AG09319 (cell line): ENCODE results near the gene CST2.

ENCODE experiments used
- DNase-seq: peaks from one replicate; pipeline ENCODE4 v3.0.0-alpha.2; 2010; ENCODE audit warnings: low read depth; ENCODE audit errors: extremely low read depth
- TF ChIP-seq, protein P1 (sequence below): IDR thresholded peaks from 2 replicates; pipeline ENCODE4 v1.5.1; 2011; ENCODE audit warnings: low read depth, mild to moderate bottlenecking, inconsistent platforms, low read length, moderate library complexity

The CST2 gene

DNA sequence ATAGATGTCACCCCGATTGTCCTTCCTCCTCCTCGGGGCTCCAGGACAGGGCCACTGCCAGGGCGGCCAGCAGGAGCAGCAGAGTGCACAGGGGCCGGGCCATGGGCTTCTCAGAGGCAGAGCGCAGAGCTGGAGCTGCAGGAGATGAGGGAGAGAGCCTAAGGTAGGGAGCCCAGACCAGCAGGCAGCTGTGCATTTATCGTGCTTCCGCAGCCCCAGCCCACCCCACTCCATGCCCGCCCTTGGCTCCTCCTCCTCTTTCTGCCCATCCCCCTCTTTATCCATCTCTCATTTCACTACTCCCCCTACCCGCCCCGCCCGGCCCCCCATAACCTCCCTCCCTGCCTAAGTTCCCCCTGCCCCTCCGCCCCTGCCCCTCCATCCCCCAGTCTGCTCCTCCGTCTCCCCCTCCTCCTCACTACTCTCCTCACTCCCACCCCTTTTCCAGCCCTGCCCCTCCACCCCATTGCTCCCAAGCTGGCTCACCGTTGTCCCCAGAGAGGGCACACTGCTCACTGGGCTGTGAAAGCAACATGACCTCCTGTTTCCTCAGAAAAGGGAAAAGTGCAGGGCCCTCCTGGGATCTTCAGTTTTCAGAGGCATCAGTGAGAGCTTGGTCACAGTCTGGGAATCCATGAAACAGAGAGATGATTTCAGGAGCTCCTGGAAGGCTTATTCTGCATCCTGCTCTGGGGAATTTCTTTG, 50.3 kb downstream of the CST2 start:
- TF ChIP-seq, protein P1, sequence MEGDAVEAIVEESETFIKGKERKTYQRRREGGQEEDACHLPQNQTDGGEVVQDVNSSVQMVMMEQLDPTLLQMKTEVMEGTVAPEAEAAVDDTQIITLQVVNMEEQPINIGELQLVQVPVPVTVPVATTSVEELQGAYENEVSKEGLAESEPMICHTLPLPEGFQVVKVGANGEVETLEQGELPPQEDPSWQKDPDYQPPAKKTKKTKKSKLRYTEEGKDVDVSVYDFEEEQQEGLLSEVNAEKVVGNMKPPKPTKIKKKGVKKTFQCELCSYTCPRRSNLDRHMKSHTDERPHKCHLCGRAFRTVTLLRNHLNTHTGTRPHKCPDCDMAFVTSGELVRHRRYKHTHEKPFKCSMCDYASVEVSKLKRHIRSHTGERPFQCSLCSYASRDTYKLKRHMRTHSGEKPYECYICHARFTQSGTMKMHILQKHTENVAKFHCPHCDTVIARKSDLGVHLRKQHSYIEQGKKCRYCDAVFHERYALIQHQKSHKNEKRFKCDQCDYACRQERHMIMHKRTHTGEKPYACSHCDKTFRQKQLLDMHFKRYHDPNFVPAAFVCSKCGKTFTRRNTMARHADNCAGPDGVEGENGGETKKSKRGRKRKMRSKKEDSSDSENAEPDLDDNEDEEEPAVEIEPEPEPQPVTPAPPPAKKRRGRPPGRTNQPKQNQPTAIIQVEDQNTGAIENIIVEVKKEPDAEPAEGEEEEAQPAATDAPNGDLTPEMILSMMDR: no peak
- DNase-seq: no peak

DNA sequence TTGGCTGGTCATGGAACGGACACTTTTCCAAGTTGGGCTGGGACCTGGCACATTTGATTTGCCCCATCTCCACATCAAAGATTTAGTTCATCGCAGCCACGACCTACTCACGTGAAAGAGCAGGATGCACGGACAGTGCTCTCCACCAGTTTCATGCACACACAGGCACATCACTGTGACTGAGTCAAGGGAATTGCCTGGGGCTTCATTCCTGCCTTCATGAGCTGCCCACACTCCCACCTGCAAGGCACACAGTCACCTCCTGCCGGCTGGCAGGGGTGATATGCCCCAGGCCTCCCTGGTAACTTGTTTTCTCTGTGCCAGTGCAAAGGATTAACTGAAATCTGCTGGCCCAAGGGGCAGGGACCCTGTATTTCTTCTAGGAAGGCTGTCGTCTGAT, 52.4 kb downstream of the CST2 start:
- no peak for DNase-seq
- TF ChIP-seq, protein P1: no peak
